Measurements from ENCODE around the gene WFDC1.

GRCh38 chr16:84361546-84361945 is 66.9 kb downstream of the WFDC1 start:
- TF ChIP-seq CTCF (conservative IDR thresholded peaks at IDR 0.05; ENCODE audit: low read length), result no peak
- TF ChIP-seq EZH2phosphoT487 (IDR thresholded peaks at IDR 0.05; ENCODE audit: borderline replicate concordance, low read depth, low read length), result no peak

Data from OCI-LY7 (cell line).